HEK293 (cell line): ENCODE results near the gene DTX3L.

Experiments used
- YY1 ChIP-seq: fragments of 450-650 bp; formaldehyde crosslinking; IDR thresholded peaks from 2 replicates; pipeline ENCODE4 v1.5.1; 2018; ENCODE audit warnings: missing biosample characterization, missing genetic modification characterization
- ZBTB48 ChIP-seq: fragments of 450-650 bp; formaldehyde crosslinking; IDR thresholded peaks from 2 replicates; pipeline ENCODE4 v1.5.1; 2016; ENCODE audit warnings: missing biosample characterization, missing genetic modification characterization
- ZFP41 ChIP-seq: fragments of 450-650 bp; formaldehyde crosslinking; IDR thresholded peaks from 2 replicates; pipeline ENCODE4 v1.5.1; 2016; ENCODE audit warnings: missing biosample characterization, missing genetic modification characterization, borderline replicate concordance
- ZNF114 ChIP-seq: fragments of 450-650 bp; formaldehyde crosslinking; IDR thresholded peaks from 2 replicates; pipeline ENCODE4 v1.5.0; 2017; ENCODE audit warnings: missing biosample characterization, missing genetic modification characterization
- ZNF146 ChIP-seq: fragments of 450-650 bp; formaldehyde crosslinking; IDR thresholded peaks from 2 replicates; pipeline ENCODE4 v1.5.1; 2016; ENCODE audit warnings: missing biosample characterization, missing genetic modification characterization
- ZNF175 ChIP-seq: fragments of 450-650 bp; formaldehyde crosslinking; IDR thresholded peaks from 2 replicates; pipeline ENCODE4 v1.5.1; 2016; ENCODE audit warnings: missing biosample characterization, missing genetic modification characterization
- ZNF184 ChIP-seq: fragments of 450-650 bp; IDR thresholded peaks from 2 replicates; pipeline ENCODE4 v1.5.1; 2018; ENCODE audit warnings: missing biosample characterization, mild to moderate bottlenecking, missing genetic modification characterization
- ZNF324 ChIP-seq: fragments of 450-650 bp; formaldehyde crosslinking; IDR thresholded peaks from 2 replicates; pipeline ENCODE4 v1.5.1; 2016; ENCODE audit warnings: missing biosample characterization, missing genetic modification characterization
- ZNF366 ChIP-seq: fragments of 450-650 bp; formaldehyde crosslinking; conservative IDR thresholded peaks from 2 replicates; pipeline ENCODE4 v1.5.1; 2016; ENCODE audit warnings: missing biosample characterization, missing genetic modification characterization
- ZNF677 ChIP-seq: fragments of 450-650 bp; IDR thresholded peaks from 2 replicates; pipeline ENCODE4 v1.5.0; 2018; ENCODE audit warnings: missing biosample characterization, mild to moderate bottlenecking, missing genetic modification characterization, moderate library complexity
- ZNF777 ChIP-seq: fragments of 450-650 bp; formaldehyde crosslinking; IDR thresholded peaks from 2 replicates; pipeline ENCODE4 v1.5.1; 2017; ENCODE audit warnings: missing biosample characterization, missing genetic modification characterization, borderline replicate concordance
- TF ChIP-seq, protein P1 (sequence below): fragments of 450-650 bp; formaldehyde crosslinking; IDR thresholded peaks from 2 replicates; pipeline ENCODE4 v1.5.1; 2016; ENCODE audit warnings: missing biosample characterization, missing genetic modification characterization
- TF ChIP-seq, protein P2 (sequence below): fragments of 450-650 bp; formaldehyde crosslinking; IDR thresholded peaks from 2 replicates; pipeline ENCODE4 v1.5.1; 2016; ENCODE audit warnings: missing biosample characterization, missing genetic modification characterization
- TF ChIP-seq, protein P3 (sequence below): fragments of 450-650 bp; formaldehyde crosslinking; IDR thresholded peaks from 2 replicates; pipeline ENCODE4 v1.5.1; 2016; ENCODE audit warnings: missing biosample characterization, missing genetic modification characterization

DNA sequence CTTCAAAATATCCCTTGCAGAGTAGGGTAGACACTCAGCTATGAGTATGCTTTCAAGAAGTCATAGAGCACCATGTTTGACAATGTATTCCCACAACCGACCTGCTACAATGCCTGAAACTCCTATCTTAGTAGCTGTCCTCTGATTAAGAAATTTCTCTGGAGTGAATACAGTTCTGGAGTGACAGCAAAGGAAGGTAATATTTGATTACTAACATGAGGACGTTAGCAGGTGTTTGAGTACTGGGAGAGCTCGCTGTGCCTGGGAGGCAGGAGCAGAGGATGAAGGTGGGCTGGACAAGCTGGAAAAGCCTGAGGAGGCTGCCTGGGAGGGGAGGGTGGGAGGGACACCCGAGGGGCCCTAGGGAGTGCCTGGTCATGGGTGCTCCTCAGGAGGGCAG is 56.3 kb downstream of the DTX3L start:
- TF ChIP-seq ZNF366 (tag by site-specific recombination) (no peak), ZNF777 (tag by site-specific recombination) (no peak), YY1 (tag by site-specific recombination) (no peak), ZBTB48 (tag by site-specific recombination) (no peak), ZNF184 (no peak), ZNF114 (no peak), ZFP41 (tag by site-specific recombination) (no peak), ZNF146 (tag by site-specific recombination) (no peak), ZNF324 (tag by site-specific recombination) (no peak), ZNF175 (tag by site-specific recombination) (no peak), ZNF677 (tag by site-specific recombination) (no peak)
- TF ChIP-seq, protein P1, sequence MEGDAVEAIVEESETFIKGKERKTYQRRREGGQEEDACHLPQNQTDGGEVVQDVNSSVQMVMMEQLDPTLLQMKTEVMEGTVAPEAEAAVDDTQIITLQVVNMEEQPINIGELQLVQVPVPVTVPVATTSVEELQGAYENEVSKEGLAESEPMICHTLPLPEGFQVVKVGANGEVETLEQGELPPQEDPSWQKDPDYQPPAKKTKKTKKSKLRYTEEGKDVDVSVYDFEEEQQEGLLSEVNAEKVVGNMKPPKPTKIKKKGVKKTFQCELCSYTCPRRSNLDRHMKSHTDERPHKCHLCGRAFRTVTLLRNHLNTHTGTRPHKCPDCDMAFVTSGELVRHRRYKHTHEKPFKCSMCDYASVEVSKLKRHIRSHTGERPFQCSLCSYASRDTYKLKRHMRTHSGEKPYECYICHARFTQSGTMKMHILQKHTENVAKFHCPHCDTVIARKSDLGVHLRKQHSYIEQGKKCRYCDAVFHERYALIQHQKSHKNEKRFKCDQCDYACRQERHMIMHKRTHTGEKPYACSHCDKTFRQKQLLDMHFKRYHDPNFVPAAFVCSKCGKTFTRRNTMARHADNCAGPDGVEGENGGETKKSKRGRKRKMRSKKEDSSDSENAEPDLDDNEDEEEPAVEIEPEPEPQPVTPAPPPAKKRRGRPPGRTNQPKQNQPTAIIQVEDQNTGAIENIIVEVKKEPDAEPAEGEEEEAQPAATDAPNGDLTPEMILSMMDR (tag by site-specific recombination) = no peak
- TF ChIP-seq, protein P2, sequence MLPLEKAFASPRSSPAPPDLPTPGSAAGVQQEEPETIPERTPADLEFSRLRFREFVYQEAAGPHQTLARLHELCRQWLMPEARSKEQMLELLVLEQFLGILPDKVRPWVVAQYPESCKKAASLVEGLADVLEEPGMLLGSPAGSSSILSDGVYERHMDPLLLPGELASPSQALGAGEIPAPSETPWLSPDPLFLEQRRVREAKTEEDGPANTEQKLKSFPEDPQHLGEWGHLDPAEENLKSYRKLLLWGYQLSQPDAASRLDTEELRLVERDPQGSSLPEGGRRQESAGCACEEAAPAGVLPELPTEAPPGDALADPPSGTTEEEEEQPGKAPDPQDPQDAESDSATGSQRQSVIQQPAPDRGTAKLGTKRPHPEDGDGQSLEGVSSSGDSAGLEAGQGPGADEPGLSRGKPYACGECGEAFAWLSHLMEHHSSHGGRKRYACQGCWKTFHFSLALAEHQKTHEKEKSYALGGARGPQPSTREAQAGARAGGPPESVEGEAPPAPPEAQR (tag by site-specific recombination) = no peak
- TF ChIP-seq, protein P3, sequence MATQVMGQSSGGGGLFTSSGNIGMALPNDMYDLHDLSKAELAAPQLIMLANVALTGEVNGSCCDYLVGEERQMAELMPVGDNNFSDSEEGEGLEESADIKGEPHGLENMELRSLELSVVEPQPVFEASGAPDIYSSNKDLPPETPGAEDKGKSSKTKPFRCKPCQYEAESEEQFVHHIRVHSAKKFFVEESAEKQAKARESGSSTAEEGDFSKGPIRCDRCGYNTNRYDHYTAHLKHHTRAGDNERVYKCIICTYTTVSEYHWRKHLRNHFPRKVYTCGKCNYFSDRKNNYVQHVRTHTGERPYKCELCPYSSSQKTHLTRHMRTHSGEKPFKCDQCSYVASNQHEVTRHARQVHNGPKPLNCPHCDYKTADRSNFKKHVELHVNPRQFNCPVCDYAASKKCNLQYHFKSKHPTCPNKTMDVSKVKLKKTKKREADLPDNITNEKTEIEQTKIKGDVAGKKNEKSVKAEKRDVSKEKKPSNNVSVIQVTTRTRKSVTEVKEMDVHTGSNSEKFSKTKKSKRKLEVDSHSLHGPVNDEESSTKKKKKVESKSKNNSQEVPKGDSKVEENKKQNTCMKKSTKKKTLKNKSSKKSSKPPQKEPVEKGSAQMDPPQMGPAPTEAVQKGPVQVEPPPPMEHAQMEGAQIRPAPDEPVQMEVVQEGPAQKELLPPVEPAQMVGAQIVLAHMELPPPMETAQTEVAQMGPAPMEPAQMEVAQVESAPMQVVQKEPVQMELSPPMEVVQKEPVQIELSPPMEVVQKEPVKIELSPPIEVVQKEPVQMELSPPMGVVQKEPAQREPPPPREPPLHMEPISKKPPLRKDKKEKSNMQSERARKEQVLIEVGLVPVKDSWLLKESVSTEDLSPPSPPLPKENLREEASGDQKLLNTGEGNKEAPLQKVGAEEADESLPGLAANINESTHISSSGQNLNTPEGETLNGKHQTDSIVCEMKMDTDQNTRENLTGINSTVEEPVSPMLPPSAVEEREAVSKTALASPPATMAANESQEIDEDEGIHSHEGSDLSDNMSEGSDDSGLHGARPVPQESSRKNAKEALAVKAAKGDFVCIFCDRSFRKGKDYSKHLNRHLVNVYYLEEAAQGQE (tag by site-specific recombination) = no peak
